GM23338 (cell line): ENCODE measurements around the gene MGAT5.

Experiments used
- CREB1 ChIP-seq: fragments of 250-450 bp; sonication (Bioruptor Pico); IDR thresholded peaks from 2 replicates; pipeline ENCODE4 v1.5.0; 2020; ENCODE audit warnings: low read depth, mild to moderate bottlenecking, moderate library complexity
- CTCF ChIP-seq, 2 experiments: fragments of 200-600 bp in 1 of 2; sonication (generic) in 1 of 2; conservative IDR thresholded peaks; 2 replicates each; pipeline versions ENCODE4 v1.5.1 to v1.6.1; 2016 to 2017; ENCODE audit warnings: antibody characterized with exemption in 2 of 2, low read depth in 2 of 2, mild to moderate bottlenecking in 2 of 2, moderate library complexity in 1 of 2
- ETS1 ChIP-seq: IDR thresholded peaks from 2 replicates; pipeline ENCODE4 v1.6.1; 2016; ENCODE audit warnings: antibody characterized with exemption
- EZH2 ChIP-seq: fragments of 200-600 bp; sonication (generic); IDR thresholded peaks from one replicate; pipeline ENCODE4 v1.8.0; 2017; ENCODE audit warnings: antibody characterized with exemption, mild to moderate bottlenecking, low read depth; ENCODE audit not compliant: unreplicated experiment
- EZH2phosphoT487 ChIP-seq: fragments of 200-600 bp; sonication (generic); IDR thresholded peaks from one replicate; pipeline ENCODE4 v1.8.1; 2018; ENCODE audit warnings: antibody characterized with exemption; ENCODE audit not compliant: unreplicated experiment
- POLR2AphosphoS5 ChIP-seq: IDR thresholded peaks from 2 replicates; pipeline ENCODE4 v1.6.1; 2016; ENCODE audit warnings: antibody characterized with exemption, low read depth
- REST ChIP-seq: IDR thresholded peaks from one replicate; pipeline ENCODE4 v1.6.1; 2018; ENCODE audit warnings: antibody characterized with exemption; ENCODE audit not compliant: unreplicated experiment
- STAT1 ChIP-seq: IDR thresholded peaks from one replicate; pipeline ENCODE4 v1.6.1; 2016; ENCODE audit warnings: antibody characterized with exemption; ENCODE audit not compliant: unreplicated experiment
- ZNF331 ChIP-seq: fragments of 250-450 bp; sonication (Bioruptor Pico); IDR thresholded peaks from 2 replicates; pipeline ENCODE4 v1.5.0; 2020; ENCODE audit warnings: low read depth, mild to moderate bottlenecking, moderate library complexity
- ZNF462 ChIP-seq: fragments of 250-450 bp; sonication (Bioruptor Pico); IDR thresholded peaks from 2 replicates; pipeline ENCODE4 v1.5.0; 2020; ENCODE audit warnings: mild to moderate bottlenecking, moderate library complexity

GRCh38 chr2:134254824-134255223, 952 bp downstream of the MGAT5 start:
- TF ChIP-seq CTCF (conservative IDR thresholded peaks at IDR 0.05; ENCODE audit: low read depth in 2 of 2) (no peak), POLR2AphosphoS5 (no peak), REST (no peak), EZH2phosphoT487 (no peak), EZH2 (no peak), ZNF462 (CRISPR knock-in tag) (no peak), CREB1 (no peak), STAT1 (no peak), ZNF331 (CRISPR knock-in tag) (no peak), ETS1 (no peak)
